Measurements from ENCODE around the gene TSPEAR.
A peak's percentile ranks its signal among the peaks of the same experiment; 100 is the strongest.
"Not testable (repeated sequence)": the region's sequence is repeated elsewhere in the genome, so short reads cannot be mapped to it uniquely, and the experiment has no call there.

TSPEAR gene

DNA sequence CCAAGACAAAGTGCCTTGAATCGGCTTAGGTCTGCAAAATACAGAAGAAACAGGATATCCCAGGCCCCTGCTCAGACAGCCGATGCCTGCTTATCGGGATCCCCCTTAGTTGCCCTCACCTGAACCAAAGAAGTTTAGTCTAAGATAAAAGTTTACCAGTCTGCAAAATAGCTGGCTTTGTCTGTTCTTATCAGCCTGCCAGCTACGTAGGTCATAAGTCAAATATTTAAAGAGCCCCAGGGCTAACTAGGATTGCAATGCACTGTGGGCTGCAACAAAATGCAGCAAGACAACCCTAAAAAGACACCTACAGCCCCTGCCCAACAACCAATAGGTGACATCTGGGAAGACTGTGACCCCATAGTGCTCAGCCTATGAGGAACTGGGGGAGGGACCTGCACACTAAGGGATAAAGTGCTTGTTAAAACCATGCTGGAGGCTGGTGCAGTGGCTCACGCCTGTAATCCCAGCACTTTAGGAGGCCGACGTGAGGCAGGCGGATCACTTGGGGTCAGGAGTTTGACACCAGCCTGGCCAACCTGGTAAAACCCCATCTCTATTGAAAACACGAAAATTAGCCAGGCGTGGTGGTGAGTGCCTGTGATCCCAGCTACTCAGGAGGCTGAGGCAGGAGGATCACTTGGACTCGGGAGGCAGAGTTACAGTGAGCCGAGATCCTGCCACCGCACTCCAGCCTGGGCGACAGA lies 228.6 kb downstream of the TSPEAR start:
- TF ChIP-seq CTCF (IDR thresholded peaks at IDR 0.05): no peak
- Histone ChIP-seq H3K27ac (no peak overlapping the region), H3K36me3 (no peaks in the 10 kb centered on the region), H3K27me3 (peaks cover 22% of the 10 kb centered on the region), H3K4me1 (ENCODE audit: control insufficient read depth in 1 of 2, insufficient read depth in 1 of 2, low read depth in 1 of 2, low read length in 1 of 2) (peaks cover 6% of the 10 kb centered on the region in 2 experiments), H3K9me3 (no peaks in the 10 kb centered on the region), H3K4me3 (ENCODE audit: low read depth in 1 of 2, low read length in 1 of 2) (no peak overlapping the region)

- Histone ChIP-seq H3K36me3 (no peaks in the 10 kb centered on the region), H3K4me1 (ENCODE audit: control insufficient read depth in 1 of 2, insufficient read depth in 1 of 2, low read depth in 1 of 2, low read length in 1 of 2) (peaks cover 6% of the 10 kb centered on the region in 2 experiments), H3K9me3 (no peaks in the 10 kb centered on the region), H3K27me3 (peaks cover 16% of the 10 kb centered on the region), H3K27ac (no peak overlapping the region), H3K4me3 (ENCODE audit: low read depth in 1 of 2, low read length in 1 of 2) (no peak overlapping the region)
- TF ChIP-seq CTCF (IDR thresholded peaks at IDR 0.05): no peak
These were observed 230.9 kb downstream of the TSPEAR start for GRCh38 chr21:44480200-44481053.

DNA sequence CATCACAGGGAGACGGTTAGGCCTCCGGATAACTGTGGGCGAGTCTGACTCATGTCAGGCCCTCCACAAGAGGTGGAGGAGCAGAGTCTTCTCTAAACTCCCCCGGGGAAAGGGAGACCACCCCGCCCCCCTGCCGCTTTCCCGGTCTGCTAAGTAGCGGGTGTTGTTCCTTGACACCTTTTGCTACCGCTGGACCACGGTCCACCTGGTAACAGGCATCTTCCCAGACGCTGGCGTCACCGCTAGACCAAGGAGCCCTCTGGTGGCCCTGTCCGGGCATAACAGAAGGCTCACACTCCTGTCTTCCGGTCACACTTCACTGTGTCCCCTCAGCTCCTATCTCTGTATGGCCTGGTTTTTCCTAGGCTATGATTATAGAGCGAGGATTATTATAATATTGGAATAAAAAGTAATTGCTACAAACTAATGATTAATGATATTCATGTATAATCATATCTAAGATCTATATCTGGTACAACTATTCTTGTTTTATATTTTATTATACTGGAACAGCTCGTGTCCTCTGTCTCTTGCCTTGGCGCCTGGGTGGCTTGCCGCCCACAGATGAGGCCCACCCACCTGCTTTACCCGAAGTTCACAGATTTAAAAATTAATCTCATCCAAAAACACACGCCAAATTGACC lies 231.7 kb downstream of the TSPEAR start:
- TF ChIP-seq CTCF (IDR thresholded peaks at IDR 0.05): peak; percentile 48
- H3K9me3 ChIP-seq; H3K4me3 ChIP-seq (ENCODE audit: low read depth in 1 of 2, low read length in 1 of 2); H3K36me3 ChIP-seq; H3K4me1 ChIP-seq (ENCODE audit: control insufficient read depth in 1 of 2, insufficient read depth in 1 of 2, low read depth in 1 of 2, low read length in 1 of 2); H3K27ac ChIP-seq: not testable (repeated sequence)
- peaks cover 11% of the 10 kb centered on the region for H3K27me3 ChIP-seq

GRCh38 chr21:44478801-44479167 lies 232.6 kb downstream of the TSPEAR start:
- no peaks in the 10 kb centered on the region for H3K36me3 ChIP-seq
- no peak for TF ChIP-seq CTCF (IDR thresholded peaks at IDR 0.05)

GRCh38 chr21:44478124-44478800 lies 233.1 kb downstream of the TSPEAR start:
- H3K36me3 ChIP-seq: no peaks in the 10 kb centered on the region
- no peak overlapping the region for H3K27ac ChIP-seq
- no peak overlapping the region for H3K4me3 ChIP-seq (ENCODE audit: low read depth in 1 of 2, low read length in 1 of 2)
- no peaks in the 10 kb centered on the region for H3K27me3 ChIP-seq
- H3K4me1 ChIP-seq (ENCODE audit: control insufficient read depth in 1 of 2, insufficient read depth in 1 of 2, low read depth in 1 of 2, low read length in 1 of 2): peaks cover 6% of the 10 kb centered on the region in 2 experiments
- TF ChIP-seq CTCF (IDR thresholded peaks at IDR 0.05): no peak
- no peaks in the 10 kb centered on the region for H3K9me3 ChIP-seq

More at GRCh38 chr21:44478801-44479167, 232.6 kb downstream of the TSPEAR start:
- Histone ChIP-seq H3K27ac (no peak overlapping the region), H3K27me3 (peaks cover 4% of the 10 kb centered on the region), H3K4me1 (ENCODE audit: control insufficient read depth in 1 of 2, insufficient read depth in 1 of 2, low read depth in 1 of 2, low read length in 1 of 2) (peaks cover 6% of the 10 kb centered on the region in 2 experiments), H3K4me3 (ENCODE audit: low read depth in 1 of 2, low read length in 1 of 2) (no peak overlapping the region), H3K9me3 (no peaks in the 10 kb centered on the region)

Measured in neutrophil (primary cell).